Sigmoid colon (tissue), 7 donors: ENCODE results near the gene ARFGAP1. TPM values are rescaled to one million over a fixed set of nuclear protein-coding genes. Genes with fewer than 3 reads are reported as not detected.

ENCODE experiments used
- DNase-seq: peaks from one replicate; pipeline ENCODE4 v3.0.0-alpha.2; 2019
- H3K27ac ChIP-seq, 4 donors: fragments of 200-600 bp; sonication (generic); one replicate each; pipeline ENCODE4 v1.5.1; 2016 to 2019; ENCODE audit warnings: mild to moderate bottlenecking in 1 of 4
- H3K27me3 ChIP-seq, 3 donors: fragments of 200-600 bp; sonication (generic); one replicate each; pipeline ENCODE4 v1.5.1; 2019; ENCODE audit warnings: mild to moderate bottlenecking in 1 of 3
- H3K36me3 ChIP-seq, 4 donors: fragments of 200-600 bp; sonication (generic); one replicate each; pipeline ENCODE4 v1.5.1; 2016 to 2019
- H3K4me1 ChIP-seq, 4 donors: fragments of 200-600 bp; sonication (generic); one replicate each; pipeline ENCODE4 v1.5.1; 2017 to 2019
- H3K4me3 ChIP-seq, 4 donors: fragments of 200-600 bp; sonication (generic); one replicate each; pipeline ENCODE4 v1.5.1; 2017 to 2019; ENCODE audit warnings: mild to moderate bottlenecking in 2 of 4, moderate library complexity in 1 of 4
- H3K9me3 ChIP-seq, 4 donors: fragments of 200-600 bp in 3 of 4; sonication (generic) in 3 of 4; one replicate each; pipeline versions ENCODE4 v1.5.1 to v1.6.1; 2013 to 2019
- CTCF ChIP-seq, 4 experiments: fragments of 450-650 bp in 3 of 4; fragments of 200-600 bp in 1 of 4; IDR thresholded peaks; one replicate each; pipeline ENCODE4 v1.5.1; 2016 to 2019; ENCODE audit warnings: antibody characterized with exemption in 4 of 4, mild to moderate bottlenecking in 3 of 4, moderate library complexity in 2 of 4
- EP300 ChIP-seq, 4 donors: sonication (generic); formaldehyde crosslinking; IDR thresholded peaks; one replicate each; pipeline ENCODE4 v1.6.1; 2017; ENCODE audit warnings: antibody characterized with exemption in 4 of 4
- POLR2A ChIP-seq, 2 donors: fragments of 450-650 bp; IDR thresholded peaks; one replicate each; pipeline ENCODE4 v1.6.1; 2016; ENCODE audit warnings: antibody characterized with exemption in 2 of 2, mild to moderate bottlenecking in 2 of 2, moderate library complexity in 2 of 2
- POLR2AphosphoS5 ChIP-seq, 4 donors: sonication (generic); formaldehyde crosslinking; IDR thresholded peaks; one replicate each; pipeline ENCODE4 v1.6.1; 2017; ENCODE audit warnings: antibody characterized with exemption in 4 of 4
- WGBS, 2 donors: extraction: QIAGEN DNeasy Blood & Tissue Kit; methylation state at CpG; one replicate each; pipeline ENCODE4 v1.1.7; 2013; 5-methylcytosine and 5-hydroxymethylcytosine counted together
- intact Hi-C: fragments of 100-400 bp; cut with DNase I; formaldehyde crosslinking; loops from one replicate; pipeline ENCODE4 v1.15.1; 2023
- polyA plus RNA-seq, 3 donors: library from polyadenylated mRNA; stranded (reverse); fragments of 200-250 nt; gene quantifications; one replicate each; pipeline ENCODE4 v1.2.3, GENCODE V29; 2013
- total RNA-seq, 4 donors: library from RNA; depleted of rRNA; stranded (reverse); fragments of >200 nt; gene quantifications; one replicate each; pipeline ENCODE4 v1.1.0, GENCODE V29; 2016
- donor health status: healthy with polysubstance abuse.
- donor health status: Bipolar disorder and iron deficiency.
- donor health status: healthy.

ARFGAP1 gene
- total and polyA plus RNA-seq, 7 donors = 19.8 to 109 (median 31.8) TPM

DNA sequence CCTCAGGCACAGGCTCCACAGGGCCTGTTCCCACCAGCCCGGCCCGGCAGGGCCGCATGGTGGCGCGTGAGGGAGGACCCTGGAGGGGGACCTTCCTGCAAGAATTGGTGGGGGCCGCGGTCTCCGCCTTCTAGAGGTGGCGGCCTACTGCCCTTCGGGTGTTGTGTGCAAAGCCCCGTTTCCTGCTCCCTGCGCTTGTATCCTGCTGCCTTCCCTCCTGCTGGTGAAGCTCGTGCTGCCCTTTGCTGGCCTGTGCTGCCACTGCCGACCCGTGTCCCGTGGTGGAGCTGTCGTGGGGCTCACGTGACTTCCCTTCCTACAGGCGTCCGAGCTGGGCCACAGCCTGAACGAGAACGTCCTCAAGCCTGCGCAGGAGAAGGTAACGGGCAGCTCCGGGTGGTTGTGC lies 11.9 kb downstream of the ARFGAP1 start:
- TF ChIP-seq POLR2A (IDR thresholded peaks at IDR 0.05) (no peak), POLR2AphosphoS5 (IDR thresholded peaks at IDR 0.05) (no peak), EP300 (IDR thresholded peaks at IDR 0.05) (no peak), CTCF (IDR thresholded peaks at IDR 0.05) (no peak)
- Histone ChIP-seq H3K36me3 (peaks cover 12 to 99% (median 55%) of the 10 kb centered on the region in 4 donors), H3K27me3 (no peaks in the 10 kb centered on the region), H3K9me3 (no peaks in the 10 kb centered on the region), H3K4me1 (no peaks in the 10 kb centered on the region), H3K27ac (no peak overlapping the region), H3K4me3 (no peak overlapping the region)
- no peak for DNase-seq
- intact Hi-C loops = no loop called here
- 85 to 92% methylated on average over 25 of the region's 25 CpGs for WGBS, 2 donors

- Histone ChIP-seq H3K36me3 (peaks cover 12 to 95% (median 51%) of the 10 kb centered on the region in 4 donors), H3K4me3 (no peak overlapping the region), H3K27ac (no peak overlapping the region), H3K27me3 (no peaks in the 10 kb centered on the region), H3K4me1 (no peaks in the 10 kb centered on the region), H3K9me3 (no peaks in the 10 kb centered on the region)
- intact Hi-C loops = no loop called here
- WGBS, 2 donors = 86 to 92% methylated on average over 13 of the region's 13 CpGs
- no peak for TF ChIP-seq CTCF (IDR thresholded peaks at IDR 0.05)
- no peak for TF ChIP-seq POLR2AphosphoS5 (IDR thresholded peaks at IDR 0.05)
- no peak for TF ChIP-seq POLR2A (IDR thresholded peaks at IDR 0.05)
- TF ChIP-seq EP300 (IDR thresholded peaks at IDR 0.05) = no peak
- DNase-seq = no peak
These were observed 12.4 kb downstream of the ARFGAP1 start for GRCh38 chr20:63284981-63285524.

GRCh38 chr20:63285636-63286615 lies 13.3 kb downstream of the ARFGAP1 start:
- no peak overlapping the region for H3K27ac ChIP-seq
- H3K27me3 ChIP-seq = no peaks in the 10 kb centered on the region
- intact Hi-C loops = no loop called here
- H3K4me1 ChIP-seq = peaks cover 0 to 4% (median 1%) of the 10 kb centered on the region in 4 donors
- no peak overlapping the region for H3K4me3 ChIP-seq
- TF ChIP-seq EP300 (IDR thresholded peaks at IDR 0.05) = no peak
- WGBS, 2 donors = 95 to 96% methylated on average over 44 of the region's 44 CpGs
- no peak for DNase-seq
- no peaks in the 10 kb centered on the region for H3K9me3 ChIP-seq
- peaks cover 12 to 86% (median 43%) of the 10 kb centered on the region in 4 donors for H3K36me3 ChIP-seq

GRCh38 chr20:63286781-63287696 lies 14.4 kb downstream of the ARFGAP1 start:
- no peak for DNase-seq
- H3K27me3 ChIP-seq = no peaks in the 10 kb centered on the region
- peaks cover 12 to 75% (median 39%) of the 10 kb centered on the region in 4 donors for H3K36me3 ChIP-seq
- H3K4me1 ChIP-seq = peaks cover 0 to 7% (median 4%) of the 10 kb centered on the region in 4 donors
- TF ChIP-seq CTCF (IDR thresholded peaks at IDR 0.05) (no peak), POLR2AphosphoS5 (IDR thresholded peaks at IDR 0.05) (no peak), EP300 (IDR thresholded peaks at IDR 0.05) (no peak), POLR2A (IDR thresholded peaks at IDR 0.05) (no peak)
- WGBS, 2 donors = 70 to 85% methylated on average over 23 of the region's 23 CpGs
- no peak overlapping the region for H3K27ac ChIP-seq
- H3K4me3 ChIP-seq = no peak overlapping the region
- intact Hi-C loops = no loop called here
- no peaks in the 10 kb centered on the region for H3K9me3 ChIP-seq
